HG03342 (cell line): ENCODE measurements around the gene CCDC187.
"Not testable (repeated sequence)": the region's sequence is repeated elsewhere in the genome, so short reads cannot be mapped to it uniquely, and the experiment has no call there.

ENCODE experiments used
- ATAC-seq: cut with Tn5 transposase; IDR thresholded peaks from one replicate; pipeline ENCODE4 v1.9.1; 2021; ENCODE audit warnings: mild to moderate bottlenecking, moderate library complexity; ENCODE audit not compliant: unreplicated experiment

CCDC187 gene

DNA sequence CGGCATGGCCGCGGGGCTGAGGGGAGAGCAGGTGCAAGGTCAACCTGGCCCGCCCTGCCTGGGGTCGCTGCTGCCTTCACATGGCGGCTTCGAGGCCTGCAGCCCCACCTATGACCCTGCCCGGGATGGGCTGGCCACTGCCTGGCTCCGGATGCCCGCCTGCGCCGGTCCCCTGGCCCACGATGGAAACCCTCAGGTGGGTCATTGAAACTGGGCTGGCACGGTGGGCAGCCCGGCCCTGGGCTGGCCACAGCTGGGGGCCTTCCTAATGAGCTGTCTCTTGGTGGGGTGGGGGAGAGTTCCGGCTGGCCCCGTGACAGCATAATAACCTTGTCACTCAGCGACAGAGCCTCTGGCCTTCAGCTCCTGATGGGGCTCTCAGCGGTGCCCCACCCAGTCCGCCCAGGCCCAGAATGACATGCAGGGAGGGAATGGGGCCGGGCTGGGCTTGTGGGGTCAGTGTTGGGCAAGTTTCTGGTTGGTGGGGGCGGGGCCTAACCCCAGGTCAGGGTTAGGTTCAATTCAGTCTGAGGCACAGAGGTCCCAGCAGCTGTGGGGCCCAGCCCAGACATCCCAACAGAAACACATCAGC, at the start of gene CCDC187:
TSS of gene CCDC187 (minus strand) at position 270 of the 592 bp plus-strand sequence. CDS start at position 6, 264 bp downstream.
- no peak for ATAC-seq

DNA sequence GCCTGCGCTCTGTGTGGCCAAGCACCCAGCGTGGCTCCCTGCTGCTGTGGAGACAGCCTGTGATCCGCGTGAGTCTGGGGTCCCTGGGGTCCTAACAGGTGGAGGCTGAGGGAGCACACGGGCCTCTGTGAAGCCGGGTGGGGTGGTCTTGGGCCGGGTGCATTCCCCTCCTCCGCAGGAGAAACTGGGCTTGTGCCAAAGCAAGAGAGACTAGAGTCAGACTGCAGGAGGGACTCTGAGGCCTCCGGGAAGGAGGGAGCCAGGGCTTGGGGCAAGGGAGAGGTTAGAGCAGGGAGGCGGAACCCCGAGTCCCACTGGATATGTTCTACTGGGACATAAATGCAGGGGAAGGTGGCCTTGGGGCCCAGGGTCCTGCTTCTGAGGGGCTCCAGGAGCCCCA, 49.2 kb upstream of the CCDC187 start:
- no peak for ATAC-seq

DNA sequence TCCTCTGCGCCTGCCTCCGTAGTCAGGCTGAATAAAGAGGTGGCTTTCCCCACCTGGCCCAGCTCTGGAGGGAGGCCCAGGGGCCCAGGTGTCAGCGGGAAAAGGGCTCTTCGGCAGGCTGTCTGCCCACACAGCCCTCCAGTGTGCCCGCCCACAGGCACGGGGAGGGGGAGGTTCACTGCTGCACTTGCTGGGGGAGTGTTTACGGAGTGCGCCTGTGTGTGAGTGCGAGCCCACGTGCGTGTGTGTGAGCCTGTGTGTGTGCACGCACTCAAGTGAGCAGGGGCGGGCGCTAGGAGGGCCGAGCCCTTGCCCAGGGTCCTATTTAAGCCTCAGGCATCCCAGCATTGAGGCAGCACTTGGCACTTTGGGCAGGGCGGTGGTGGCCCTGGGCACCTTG, 48.8 kb upstream of the CCDC187 start:
- ATAC-seq: no peak

DNA sequence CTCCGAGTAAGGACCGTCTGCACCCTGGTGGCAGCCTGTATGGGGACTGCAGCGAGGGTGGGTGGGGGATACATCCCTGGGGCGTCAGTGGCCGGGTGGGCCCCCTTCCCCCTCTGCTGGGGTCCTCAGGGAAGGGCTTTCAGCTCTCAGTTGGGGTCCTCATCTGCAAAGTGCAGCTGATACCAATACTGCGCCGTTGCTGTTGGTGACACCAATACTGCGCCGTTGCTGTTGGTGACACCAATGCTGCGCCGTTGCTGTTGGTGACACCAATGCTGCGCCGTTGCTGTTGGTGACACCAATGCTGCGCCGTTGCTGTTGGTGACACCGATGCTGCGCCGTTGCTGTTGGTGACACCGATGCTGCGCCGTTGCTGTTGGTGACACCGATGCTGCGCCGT, 48.0 kb upstream of the CCDC187 start:
- ATAC-seq: not testable (repeated sequence)

GRCh38 chr9:136351252-136351800, 47.4 kb upstream of the CCDC187 start:
- no peak for ATAC-seq

DNA sequence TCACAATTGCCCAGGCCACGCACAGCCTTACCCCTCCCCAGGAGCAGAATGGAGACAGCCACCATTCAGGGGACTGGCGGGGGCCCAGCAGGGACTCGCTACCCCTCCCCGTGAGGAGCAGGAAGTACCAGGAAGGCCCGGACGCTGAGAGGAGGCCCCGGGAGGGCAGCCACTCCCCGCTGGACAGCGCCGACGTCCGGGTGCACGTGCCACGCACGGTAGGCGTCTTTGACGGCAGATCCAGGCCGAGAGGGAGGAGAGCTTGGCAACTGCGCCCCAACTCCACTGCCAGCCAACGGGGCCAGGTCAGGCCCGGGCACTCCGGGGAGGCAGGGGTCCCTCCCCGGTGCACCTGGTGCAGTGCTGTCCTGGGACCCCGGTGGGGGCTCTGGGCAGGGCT, 45.7 kb upstream of the CCDC187 start:
- no peak for ATAC-seq

DNA sequence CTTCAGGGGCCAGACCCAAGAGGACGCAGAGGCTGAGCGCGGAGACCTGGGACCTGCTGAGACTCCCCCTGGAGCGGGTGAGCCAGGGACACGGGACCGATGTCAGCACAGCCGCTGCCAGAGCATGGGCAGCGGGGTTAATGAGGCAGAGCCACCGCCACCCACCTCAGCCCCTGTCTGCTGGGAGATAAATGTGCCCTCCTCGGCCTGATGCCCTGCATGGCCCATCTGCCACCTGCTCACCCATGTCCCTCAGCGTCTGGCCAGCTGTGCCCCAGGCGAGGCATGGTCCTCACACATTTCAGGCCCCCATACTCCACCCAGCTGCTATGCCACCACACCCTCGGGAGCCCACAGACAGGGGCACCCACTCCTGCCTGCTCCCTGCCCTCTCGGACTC, 44.8 kb upstream of the CCDC187 start:
- ATAC-seq: no peak

DNA sequence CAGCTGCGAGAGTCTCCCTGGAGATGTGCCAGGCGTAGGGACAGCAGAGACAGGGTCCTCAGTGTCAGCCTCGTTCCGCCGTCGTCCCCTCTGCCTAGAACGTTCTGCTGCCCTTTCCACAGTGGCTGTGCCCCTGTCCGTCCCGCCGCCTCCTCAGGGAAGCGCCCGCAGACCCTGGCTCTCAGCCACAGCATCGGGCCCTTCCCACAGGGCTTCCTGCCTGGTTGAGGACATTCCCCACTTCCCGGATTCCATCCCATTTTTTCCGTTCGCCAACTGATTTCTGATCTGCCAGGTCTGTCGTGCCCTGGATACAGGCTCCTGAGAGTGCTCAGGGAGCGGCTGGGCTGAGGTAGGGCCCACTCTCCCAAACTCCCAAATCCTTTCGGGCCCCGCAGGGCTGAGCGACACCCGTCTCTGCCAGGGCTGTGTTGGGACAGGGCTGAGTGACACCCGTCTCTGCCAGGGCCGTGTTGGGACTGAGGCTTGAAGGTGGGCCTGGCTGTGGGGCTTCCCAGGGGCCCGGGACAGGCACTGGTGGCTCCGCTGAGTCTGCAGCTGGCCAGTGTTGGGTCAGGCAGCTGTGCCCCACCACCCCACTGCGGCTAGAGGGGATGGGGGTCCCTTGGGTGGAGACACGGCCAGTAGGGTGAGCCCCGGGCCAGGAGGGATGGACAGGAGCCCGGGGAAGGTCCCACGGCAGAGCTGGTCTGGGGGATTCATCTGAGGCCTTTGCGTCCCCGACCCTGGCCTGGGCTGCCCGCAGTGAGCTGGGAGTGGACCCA, 43.8 kb upstream of the CCDC187 start:
- no peak for ATAC-seq

GRCh38 chr9:136346927-136347465, 43.1 kb upstream of the CCDC187 start:
- ATAC-seq: no peak

DNA sequence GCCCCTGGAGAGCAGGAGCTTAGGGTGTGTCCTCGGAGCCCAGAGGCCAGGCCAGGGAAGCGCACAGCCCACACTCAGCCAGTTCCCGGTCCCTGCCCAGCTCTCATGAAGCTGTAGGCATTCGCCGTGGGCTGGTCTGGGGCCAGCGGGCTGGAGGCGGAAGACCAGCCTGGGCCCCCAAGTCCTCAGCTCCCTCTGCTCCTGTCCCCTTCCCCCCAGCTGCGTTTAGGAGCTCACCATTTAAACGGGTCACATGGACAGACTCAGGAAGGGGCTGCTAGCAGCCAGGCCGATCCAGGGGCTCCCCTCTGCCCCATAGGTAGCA, 42.2 kb upstream of the CCDC187 start:
- no peak for ATAC-seq

GRCh38 chr9:136345281-136346156, 41.6 kb upstream of the CCDC187 start:
- no peak for ATAC-seq

DNA sequence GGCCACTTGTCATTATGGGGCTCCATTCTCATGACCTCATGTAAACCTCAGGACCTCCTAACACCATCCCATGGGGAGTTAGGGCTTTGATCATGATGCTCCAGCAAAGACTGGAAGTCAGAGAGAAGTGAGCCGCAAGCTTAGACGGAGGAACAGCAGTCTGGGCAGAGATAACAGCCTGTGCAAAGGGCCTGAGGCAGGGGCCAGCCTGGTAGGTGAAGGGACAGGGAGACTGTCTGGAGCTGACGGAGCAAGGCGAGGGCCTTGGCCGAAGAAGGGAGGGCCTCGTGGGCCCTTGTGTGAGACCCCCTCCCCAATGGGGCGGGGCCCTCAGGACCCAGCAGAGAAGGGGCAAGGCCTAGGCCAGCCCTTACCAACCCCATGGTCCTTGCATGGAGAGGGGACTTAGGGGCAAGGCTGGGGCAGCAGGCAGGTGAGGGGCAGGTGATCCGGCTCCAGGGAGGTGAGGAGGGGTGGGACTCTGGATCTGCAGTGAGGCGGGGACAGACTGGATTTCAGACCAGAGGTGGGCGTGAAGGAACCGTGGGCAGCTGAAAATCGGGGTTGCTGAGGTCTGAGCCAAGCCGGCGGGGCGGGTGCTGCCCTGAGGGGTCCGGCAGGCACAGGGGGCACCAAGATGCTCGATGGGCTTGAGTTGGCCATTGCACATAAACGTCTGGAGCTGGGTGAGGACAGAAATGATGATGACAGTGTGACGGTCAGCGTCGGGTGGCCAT, 40.8 kb upstream of the CCDC187 start:
- ATAC-seq: no peak

DNA sequence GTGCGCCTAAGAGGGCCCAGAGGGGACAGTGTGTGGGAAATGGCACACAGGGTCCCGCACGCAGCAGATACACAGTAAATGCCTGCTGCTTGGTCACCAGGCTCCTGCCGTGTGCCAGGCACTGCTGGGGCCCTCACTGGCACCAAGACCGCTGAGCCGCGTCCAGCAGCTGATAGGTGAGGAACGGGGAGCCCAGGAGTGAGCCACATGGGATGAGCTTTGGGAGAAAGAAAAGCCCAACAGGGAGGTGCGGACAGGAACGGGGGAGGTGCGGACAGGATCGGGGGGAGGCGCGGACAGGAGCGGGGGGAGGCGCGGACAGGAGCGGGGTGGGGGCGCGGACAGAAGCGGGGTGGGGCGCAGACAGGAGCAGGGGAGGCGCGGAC, 40.0 kb upstream of the CCDC187 start:
- no peak for ATAC-seq

- no peak for ATAC-seq
These were observed 39.4 kb upstream of the CCDC187 start for GRCh38 chr9:136343121-136343883.

DNA sequence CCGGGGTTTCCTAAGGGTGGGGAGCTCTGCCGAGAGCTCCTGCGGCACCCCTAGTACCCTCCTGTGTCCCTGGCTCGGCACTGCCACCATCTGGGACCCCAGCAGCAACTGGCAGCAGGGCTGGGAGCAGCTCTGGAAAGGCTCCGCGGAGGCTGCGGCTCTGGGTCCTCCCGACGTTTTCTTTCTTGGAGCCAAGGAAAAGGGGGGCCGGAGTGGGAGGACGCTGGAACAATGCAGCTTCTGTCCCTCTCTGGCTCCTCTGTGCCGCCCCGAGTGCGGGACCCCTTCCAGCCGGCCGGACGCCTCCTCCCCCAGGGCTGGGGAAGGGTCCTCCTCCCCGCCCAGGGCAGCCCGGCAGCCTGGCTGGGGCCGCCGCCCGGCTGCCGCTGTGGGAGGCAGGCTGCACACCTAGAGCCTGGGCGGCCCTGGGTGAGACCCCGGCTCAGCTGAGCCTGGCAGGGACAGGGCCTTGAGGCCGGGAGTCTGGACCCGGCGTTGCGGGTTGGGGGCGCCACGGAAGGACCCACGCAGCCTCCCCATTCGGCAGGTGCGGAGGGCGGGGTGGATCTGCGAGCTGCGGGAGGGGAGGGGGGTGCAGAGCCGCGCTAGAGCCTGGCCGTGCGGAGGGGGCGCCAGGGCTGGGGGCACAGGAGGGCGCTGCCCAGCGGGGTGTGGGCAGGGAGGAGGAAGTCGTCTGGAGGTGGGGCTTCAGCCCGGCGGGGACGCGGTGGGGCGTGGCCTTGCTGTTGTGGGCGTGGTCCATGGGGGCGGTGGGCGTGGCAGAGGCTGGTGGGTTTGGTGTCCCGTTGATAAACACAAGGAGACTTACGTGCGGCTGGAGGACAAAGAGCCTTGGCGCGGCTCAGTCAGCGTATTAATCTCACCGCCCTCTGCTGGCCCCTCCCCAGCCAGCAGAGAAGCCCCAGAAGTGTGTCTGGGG, 38.6 kb upstream of the CCDC187 start:
- ATAC-seq: no peak

DNA sequence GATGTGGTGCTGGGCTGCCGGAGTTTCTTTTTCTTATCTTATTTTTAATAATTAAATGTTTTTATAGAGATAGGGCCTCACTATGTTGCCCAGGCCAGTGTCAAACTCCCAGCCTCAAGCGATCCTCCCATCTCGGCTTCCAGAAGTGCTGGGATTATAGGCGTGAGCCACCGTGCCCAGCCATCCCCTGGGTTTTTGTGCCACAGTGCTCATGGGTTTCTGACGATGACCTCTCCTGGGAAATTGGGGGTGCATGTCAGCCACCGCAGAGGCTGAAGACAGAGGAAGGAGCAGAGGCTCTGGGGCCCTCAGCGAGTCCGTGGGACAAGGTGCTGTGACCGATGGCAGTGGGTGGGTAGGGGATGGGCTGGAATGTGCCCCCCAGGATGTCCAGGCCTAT, 37.9 kb upstream of the CCDC187 start:
- ATAC-seq: no peak

- no peak for ATAC-seq
These were observed 37.3 kb upstream of the CCDC187 start for GRCh38 chr9:136341042-136341655.

- no peak for ATAC-seq
These were observed 36.6 kb upstream of the CCDC187 start for GRCh38 chr9:136340356-136341041.
